SJCRH30 (cell line): ENCODE results near the gene EXOC3L4. TPM values are rescaled to one million over a fixed set of nuclear protein-coding genes. Genes with fewer than 3 reads are reported as not detected.

ENCODE experiments used
- DNase-seq, 2 experiments: peaks; one replicate each; pipeline ENCODE4 v3.0.0-alpha.2; 2015 to 2020
- H3K27ac ChIP-seq: fragments of 250-450 bp; sonication (Bioruptor Pico); 2 replicates; pipeline ENCODE4 v1.5.1; 2020; ENCODE audit warnings: mild to moderate bottlenecking, moderate library complexity
- H3K27me3 ChIP-seq: fragments of 250-450 bp; sonication (Bioruptor Pico); 2 replicates; pipeline ENCODE4 v1.5.1; 2020; ENCODE audit warnings: mild to moderate bottlenecking, moderate library complexity
- H3K36me3 ChIP-seq: fragments of 250-450 bp; sonication (Bioruptor Pico); 2 replicates; pipeline ENCODE4 v1.5.1; 2020; ENCODE audit warnings: mild to moderate bottlenecking, moderate library complexity
- H3K4me1 ChIP-seq: fragments of 250-450 bp; sonication (Bioruptor Pico); 2 replicates; pipeline ENCODE4 v1.5.1; 2020; ENCODE audit warnings: mild to moderate bottlenecking, moderate library complexity
- H3K4me3 ChIP-seq: fragments of 250-450 bp; sonication (Bioruptor Pico); 2 replicates; pipeline ENCODE4 v1.5.1; 2020; ENCODE audit warnings: mild to moderate bottlenecking, moderate library complexity
- H3K9me3 ChIP-seq: fragments of 250-450 bp; sonication (Bioruptor Pico); replicated peaks from 2 replicates; pipeline ENCODE4 v1.5.1; 2020; ENCODE audit warnings: mild to moderate bottlenecking, moderate library complexity
- total RNA-seq: library from RNA; depleted of rRNA; stranded (reverse); fragments of >200 nt; shearing (Covaris generic); gene quantifications from 2 replicates; pipeline ENCODE4 v1.2.3, GENCODE V29; 2014

Gene EXOC3L4
- total RNA-seq, 1 experiment from 2014 or later = not detected

DNA sequence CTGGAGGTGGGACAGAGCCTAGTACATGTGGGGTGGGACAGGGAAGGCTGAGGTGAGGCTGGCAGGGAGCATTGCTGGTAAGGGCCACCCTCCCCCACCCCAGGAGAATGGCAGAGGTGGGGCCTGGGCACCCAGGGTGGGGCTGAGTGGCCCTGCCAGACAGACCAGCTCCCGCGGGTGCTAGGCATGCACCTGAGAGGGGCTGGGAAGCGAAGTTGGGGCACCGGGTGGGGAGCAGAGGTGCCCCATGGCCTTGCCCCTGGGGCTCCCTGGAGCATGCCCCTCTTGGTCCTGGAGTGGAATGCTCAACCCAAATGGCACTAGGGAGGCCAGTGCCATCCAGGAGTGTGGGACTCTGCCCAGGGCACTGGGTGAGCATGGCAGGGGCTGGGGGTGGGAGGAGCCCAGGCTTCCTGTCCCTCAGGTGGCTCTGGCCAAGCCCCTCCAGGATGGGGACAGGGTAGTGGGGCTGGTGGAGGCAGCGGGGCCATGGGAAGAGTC, 30.0 kb downstream of the EXOC3L4 start:
- no peak for DNase-seq
- no peak overlapping the region for H3K4me3 ChIP-seq
- no peaks in the 10 kb centered on the region for H3K9me3 ChIP-seq
- H3K27me3 ChIP-seq = no peaks in the 10 kb centered on the region
- no peak overlapping the region for H3K27ac ChIP-seq
- no peaks in the 10 kb centered on the region for H3K36me3 ChIP-seq
- peaks cover 36% of the 10 kb centered on the region for H3K4me1 ChIP-seq

DNA sequence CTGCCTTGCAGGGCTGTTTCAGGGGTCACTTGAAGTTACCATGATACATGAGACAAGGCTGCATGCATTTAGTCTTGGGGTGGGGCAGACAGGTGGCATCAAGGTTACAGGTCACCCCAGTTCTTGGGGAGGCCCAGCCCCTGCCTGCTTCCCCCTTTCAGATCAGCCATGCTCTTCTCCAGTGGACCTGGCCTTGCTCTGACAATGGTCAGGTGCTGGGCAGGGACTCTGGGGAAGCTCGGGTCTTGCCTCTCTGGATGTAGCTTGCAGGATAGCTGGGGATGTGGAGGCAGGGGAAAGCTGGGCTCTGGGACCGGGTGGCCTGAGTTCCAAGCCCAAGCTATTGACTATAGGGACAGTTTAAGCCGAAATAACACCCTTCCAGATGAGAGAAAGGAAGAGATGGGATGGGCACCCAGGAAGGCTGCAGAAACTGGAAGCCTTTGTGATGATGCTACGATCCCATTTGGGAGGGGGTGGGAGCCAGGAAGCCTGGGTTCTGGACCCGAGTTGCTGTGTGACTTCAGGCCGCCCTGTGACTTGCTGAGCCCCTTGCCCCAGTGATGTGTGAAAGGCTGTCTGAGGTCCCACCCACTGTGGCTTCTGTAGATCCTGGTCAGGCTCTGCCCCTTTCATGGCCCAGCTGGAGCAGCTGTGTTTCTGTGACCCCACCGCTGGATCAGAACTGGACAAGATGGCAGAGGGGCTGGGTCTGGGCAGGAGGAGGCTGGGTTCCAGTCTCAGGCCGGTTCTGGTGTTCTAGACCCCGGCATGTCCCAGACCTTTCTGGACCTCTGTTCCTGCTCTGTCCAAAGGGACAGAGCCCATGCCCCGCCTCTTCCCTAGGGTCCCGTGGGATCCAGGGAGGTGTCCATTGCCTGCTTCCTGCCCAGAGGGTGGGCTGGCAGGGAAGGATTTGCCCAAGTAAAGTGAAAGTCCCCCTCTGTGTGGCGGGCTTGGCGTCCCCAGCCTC, 30.9 kb downstream of the EXOC3L4 start:
- no peak for DNase-seq
- H3K27ac ChIP-seq = no peak overlapping the region
- no peaks in the 10 kb centered on the region for H3K36me3 ChIP-seq
- H3K4me1 ChIP-seq = peaks cover 40% of the 10 kb centered on the region
- H3K4me3 ChIP-seq = no peak overlapping the region
- H3K9me3 ChIP-seq = no peaks in the 10 kb centered on the region
- H3K27me3 ChIP-seq = no peaks in the 10 kb centered on the region

DNA sequence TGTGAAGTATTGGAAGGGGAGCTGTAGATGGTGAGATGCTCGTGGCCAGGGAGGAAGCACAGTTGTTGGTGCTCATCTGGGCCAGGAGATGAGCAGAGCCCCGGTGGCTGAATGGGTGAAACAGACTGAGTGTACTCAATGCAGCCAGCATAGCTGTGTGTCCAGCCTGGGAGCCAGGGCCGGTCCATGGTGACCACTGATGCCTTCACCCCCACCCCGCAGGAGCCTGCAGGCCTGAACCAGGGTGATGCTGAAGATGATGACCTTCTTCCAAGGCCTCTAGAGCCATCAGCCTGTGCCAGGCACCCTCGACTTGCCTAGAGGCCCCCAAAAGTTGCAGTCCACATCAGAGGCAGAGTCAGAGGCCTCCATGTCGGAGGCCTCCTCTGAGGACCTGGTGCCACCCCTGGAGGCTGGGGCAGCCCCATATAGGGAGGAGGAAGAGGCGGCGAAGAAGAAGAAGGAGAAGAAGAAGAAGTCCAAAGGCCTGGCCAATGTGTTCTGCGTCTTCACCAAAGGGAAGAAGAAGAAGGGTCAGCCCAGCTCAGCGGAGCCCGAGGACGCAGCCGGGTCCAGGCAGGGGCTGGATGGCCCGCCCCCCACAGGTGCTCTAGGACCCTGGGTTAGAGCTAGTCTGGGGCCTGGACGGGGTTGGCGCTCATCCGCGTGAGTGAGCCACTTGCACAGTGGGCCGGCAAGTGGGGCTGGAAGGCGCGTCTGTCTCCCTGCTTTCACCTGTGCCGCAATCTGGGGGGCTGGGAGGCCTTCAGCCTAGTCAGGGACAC, 31.8 kb downstream of the EXOC3L4 start:
- Histone ChIP-seq H3K36me3 (no peaks in the 10 kb centered on the region), H3K4me1 (peaks cover 46% of the 10 kb centered on the region), H3K9me3 (no peaks in the 10 kb centered on the region), H3K27ac (no peak overlapping the region), H3K4me3 (no peak overlapping the region), H3K27me3 (no peaks in the 10 kb centered on the region)
- DNase-seq = no peak

DNA sequence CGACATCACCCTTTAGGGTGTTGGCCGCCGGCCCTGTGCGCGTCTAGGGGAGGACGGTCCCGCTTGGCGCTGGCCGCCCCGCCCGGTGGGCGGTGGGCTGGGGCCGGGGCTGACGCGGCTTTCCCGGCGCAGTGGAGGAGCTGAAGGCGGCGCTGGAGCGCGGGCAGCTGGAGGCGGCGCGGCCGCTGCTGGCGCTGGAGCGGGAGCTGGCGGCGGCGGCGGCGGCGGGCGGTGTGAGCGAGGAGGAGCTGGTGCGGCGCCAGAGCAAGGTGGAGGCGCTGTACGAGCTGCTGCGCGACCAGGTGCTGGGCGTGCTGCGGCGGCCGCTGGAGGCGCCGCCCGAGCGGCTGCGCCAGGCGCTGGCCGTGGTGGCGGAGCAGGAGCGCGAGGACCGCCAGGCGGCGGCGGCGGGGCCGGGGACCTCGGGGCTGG, 32.4 kb downstream of the EXOC3L4 start:
- H3K4me3 ChIP-seq = no peak overlapping the region
- H3K9me3 ChIP-seq = no peaks in the 10 kb centered on the region
- no peaks in the 10 kb centered on the region for H3K36me3 ChIP-seq
- no peak for DNase-seq
- H3K27ac ChIP-seq = no peak overlapping the region
- peaks cover 43% of the 10 kb centered on the region for H3K4me1 ChIP-seq
- no peaks in the 10 kb centered on the region for H3K27me3 ChIP-seq

DNA sequence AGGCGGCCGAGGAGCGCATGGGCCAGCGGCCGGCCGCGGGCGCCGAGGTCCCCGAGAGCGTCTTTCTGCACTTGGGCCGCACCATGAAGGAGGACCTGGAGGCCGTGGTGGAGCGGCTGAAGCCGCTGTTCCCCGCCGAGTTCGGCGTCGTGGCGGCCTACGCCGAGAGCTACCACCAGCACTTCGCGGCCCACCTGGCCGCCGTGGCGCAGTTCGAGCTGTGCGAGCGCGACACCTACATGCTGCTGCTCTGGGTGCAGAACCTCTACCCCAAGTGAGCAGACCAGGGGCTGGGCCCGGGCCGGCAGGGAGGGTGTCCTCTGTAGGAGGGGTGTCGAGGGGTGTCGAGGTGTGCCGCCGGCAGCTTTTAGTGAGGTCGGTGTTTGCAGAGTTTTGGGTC, 32.8 kb downstream of the EXOC3L4 start:
- H3K4me3 ChIP-seq = no peak overlapping the region
- no peak overlapping the region for H3K27ac ChIP-seq
- H3K27me3 ChIP-seq = no peaks in the 10 kb centered on the region
- peaks cover 44% of the 10 kb centered on the region for H3K4me1 ChIP-seq
- H3K9me3 ChIP-seq = no peaks in the 10 kb centered on the region
- no peaks in the 10 kb centered on the region for H3K36me3 ChIP-seq
- no peak for DNase-seq

DNA sequence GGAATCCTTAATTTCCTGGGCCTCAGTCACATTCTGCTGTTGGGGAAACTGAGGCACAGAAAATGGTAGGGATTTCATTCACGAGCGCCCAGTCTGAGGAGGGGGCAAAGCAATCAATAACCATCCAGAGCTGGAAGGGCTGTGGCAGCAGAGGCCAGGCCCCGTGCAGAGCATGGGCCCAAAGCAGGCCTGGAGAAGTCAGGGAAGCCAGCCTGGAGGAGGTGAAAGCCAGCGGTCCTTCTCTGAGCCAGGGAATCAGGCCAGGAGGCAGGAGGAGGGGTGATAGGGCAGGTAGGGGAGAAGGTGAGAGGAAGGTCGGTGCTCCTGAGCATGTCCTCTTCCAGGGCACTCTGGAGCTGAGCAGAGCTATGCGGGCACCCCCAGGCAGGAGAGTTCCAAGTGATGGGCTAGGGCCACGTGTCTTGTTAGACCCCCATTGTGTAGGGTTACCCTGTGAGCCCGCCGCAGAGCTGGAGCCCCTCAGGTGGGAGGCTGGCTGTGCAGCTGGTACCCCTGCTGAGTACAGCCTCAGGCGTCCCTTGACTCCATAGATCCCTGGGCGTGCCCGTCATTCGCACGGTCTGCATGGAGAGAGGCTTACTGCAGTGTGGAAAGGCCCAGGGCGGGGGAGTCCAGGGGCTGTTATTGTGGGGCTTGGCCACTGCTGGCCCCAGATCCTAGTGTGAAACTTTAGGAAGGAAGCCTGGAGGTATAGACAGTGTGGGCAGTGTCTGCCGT, 33.5 kb downstream of the EXOC3L4 start:
- no peak for DNase-seq
- peaks cover 46% of the 10 kb centered on the region for H3K4me1 ChIP-seq
- no peak overlapping the region for H3K27ac ChIP-seq

DNA sequence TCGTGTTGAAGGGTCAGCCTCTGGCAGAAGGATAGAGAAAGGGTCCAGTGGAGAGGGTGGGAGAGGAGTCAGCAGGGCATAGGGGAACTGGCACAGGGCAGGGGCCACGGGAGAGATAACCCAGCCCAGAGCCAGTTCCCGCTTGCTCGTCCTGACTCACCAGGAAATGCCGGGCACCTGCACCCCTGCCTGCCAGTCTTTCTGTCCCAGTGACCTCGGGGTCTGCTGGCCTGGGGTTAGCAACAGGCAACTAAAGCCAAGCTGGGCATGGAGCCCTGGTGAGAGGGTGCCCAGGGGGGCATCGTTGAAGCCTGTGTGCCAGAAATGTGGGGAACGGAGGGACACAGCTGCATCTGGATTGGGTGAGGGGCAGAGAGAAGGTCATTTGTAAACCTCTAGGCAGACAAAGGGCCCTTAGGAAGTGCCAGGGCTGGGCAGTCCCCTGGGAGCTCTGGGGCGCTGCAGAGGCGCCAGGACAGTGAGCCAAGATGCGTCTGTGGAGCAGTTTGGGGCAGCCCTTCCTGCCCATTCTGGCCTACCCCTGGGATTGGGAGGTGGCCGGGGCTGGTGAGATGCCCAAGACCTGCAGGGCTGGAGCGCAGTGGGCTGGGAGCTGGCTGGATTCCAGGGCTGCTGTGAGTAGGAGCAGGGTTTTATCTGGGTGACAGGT, 34.2 kb downstream of the EXOC3L4 start:
- Histone ChIP-seq H3K36me3 (no peaks in the 10 kb centered on the region), H3K4me1 (peaks cover 43% of the 10 kb centered on the region), H3K27ac (no peak overlapping the region)

More for the DNA sequence above, 33.5 kb downstream of the EXOC3L4 start:
- Histone ChIP-seq H3K9me3 (no peaks in the 10 kb centered on the region), H3K36me3 (no peaks in the 10 kb centered on the region), H3K4me3 (no peak overlapping the region), H3K27me3 (no peaks in the 10 kb centered on the region)

DNA sequence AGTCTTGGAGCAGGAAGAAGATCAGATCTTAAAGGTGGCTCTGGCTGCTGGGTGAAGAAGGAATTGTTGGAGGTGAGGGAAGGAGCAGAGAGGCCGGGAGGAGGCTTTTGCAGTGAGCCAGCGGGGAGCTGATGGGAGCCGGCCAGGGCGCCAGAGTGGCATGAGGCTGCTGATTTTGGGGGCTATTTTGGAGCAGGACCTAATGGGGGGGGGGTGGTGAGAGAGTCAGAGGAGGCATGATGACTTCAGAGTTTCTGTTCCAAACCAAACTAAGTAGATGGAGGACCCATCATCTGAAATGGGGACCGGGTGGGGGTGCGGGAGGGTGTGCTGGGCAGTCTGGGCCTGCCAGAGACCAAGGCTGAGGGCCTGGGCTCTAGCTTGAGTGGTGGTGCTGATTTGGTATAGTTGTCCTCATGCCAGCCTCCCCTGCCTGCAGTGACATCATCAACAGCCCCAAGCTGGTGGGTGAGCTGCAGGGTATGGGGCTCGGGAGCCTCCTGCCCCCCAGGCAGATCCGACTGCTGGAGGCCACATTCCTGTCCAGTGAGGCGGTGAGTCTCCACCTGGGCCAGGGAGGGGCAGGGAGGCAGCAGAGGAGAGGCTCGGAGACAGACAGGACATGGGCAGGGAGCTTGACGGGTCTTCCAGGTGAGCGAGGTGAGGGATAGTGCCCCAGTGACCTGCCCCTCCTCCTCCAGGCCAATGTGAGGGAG, 34.9 kb downstream of the EXOC3L4 start:
- no peak overlapping the region for H3K4me3 ChIP-seq
- no peak for DNase-seq
- no peaks in the 10 kb centered on the region for H3K36me3 ChIP-seq
- H3K27me3 ChIP-seq = no peaks in the 10 kb centered on the region
- no peak overlapping the region for H3K27ac ChIP-seq
- peaks cover 40% of the 10 kb centered on the region for H3K4me1 ChIP-seq
- H3K9me3 ChIP-seq = no peaks in the 10 kb centered on the region

More for the DNA sequence above, 34.2 kb downstream of the EXOC3L4 start:
- Histone ChIP-seq H3K4me3 (no peak overlapping the region), H3K27me3 (no peaks in the 10 kb centered on the region), H3K9me3 (no peaks in the 10 kb centered on the region)
- DNase-seq = peak in 1 of 2 experiments; percentile 7

DNA sequence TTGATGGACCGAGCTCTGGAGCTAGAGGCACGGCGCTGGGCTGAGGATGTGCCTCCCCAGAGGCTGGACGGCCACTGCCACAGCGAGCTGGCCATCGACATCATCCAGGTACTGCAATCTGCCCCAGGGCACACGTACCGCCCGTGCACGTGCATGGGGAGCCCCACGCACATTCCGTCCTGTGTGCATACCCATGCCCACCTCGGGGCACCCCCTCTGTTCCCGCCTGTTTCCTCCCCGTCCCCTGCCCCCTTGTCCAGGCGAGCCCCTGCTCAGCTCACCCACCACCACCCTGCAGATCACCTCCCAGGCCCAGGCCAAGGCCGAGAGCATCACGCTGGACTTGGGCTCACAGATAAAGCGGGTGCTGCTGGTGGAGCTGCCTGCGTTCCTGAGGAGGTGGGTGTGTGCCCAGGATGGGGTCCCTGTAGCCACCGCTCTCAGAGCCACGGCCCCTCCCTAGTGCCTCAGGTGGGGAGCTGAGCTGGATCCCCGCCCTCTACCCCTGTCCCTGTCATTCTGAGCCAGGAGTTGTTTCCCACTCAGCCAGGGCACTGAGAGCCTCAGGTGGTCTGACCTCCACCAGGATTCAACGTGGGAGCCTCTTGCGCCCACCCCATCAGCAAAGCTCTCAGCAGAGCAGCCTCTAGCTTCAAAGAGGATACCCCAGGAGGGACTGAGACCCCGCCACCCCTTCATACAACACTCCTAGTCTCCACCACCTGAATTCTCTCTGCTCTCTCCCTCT, 35.7 kb downstream of the EXOC3L4 start:
- Histone ChIP-seq H3K27me3 (no peaks in the 10 kb centered on the region), H3K27ac (peak overlapping the region; percentile 25; the same call in 1 of the 2 replicates), H3K4me3 (no peak overlapping the region), H3K9me3 (no peaks in the 10 kb centered on the region), H3K4me1 (peaks cover 40% of the 10 kb centered on the region), H3K36me3 (no peaks in the 10 kb centered on the region)
- DNase-seq = no peak

DNA sequence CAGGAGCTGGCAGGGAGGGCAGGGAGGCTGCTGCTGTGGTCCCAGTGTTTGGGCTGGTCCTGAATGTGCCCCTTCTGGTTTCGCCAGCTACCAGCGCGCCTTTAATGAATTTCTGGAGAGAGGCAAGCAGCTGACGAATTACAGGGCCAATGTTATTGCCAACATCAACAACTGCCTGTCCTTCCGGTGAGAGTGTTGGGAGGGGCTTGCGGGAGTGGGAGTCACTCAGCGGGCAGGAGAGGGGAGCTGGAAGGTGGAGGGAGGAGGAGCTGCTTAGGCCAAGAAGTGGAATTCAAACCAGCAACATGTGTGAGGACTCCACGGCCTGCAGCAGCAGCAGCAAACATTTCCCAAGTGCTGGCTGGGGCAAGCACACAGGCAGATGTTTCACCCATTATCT, 36.4 kb downstream of the EXOC3L4 start:
- Histone ChIP-seq H3K36me3 (no peaks in the 10 kb centered on the region), H3K4me3 (no peak overlapping the region), H3K9me3 (no peaks in the 10 kb centered on the region), H3K27ac (peak overlapping the region; percentile 25; the same call in 1 of the 2 replicates), H3K27me3 (no peaks in the 10 kb centered on the region), H3K4me1 (peaks cover 41% of the 10 kb centered on the region)
- peak; percentile 75 for DNase-seq

DNA sequence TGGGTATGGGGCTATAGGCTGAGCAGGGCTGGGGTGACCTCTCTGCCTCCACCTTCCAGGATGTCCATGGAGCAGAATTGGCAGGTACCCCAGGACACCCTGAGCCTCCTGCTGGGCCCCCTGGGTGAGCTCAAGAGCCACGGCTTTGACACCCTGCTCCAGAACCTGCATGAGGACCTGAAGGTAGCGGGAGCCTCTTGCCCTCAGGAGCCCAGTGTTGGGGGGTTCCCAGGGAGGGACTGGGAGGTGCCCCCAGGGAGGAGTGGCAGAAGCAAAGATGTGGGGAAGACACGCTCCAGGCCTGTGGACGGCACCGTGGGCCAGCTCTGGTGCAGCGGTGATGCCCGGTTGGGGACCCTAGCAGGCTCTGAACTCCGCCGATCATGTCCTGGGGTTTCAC, 37.1 kb downstream of the EXOC3L4 start:
- no peak for DNase-seq
- Histone ChIP-seq H3K4me3 (no peak overlapping the region), H3K36me3 (no peaks in the 10 kb centered on the region), H3K27me3 (no peaks in the 10 kb centered on the region), H3K4me1 (peaks cover 44% of the 10 kb centered on the region), H3K9me3 (no peaks in the 10 kb centered on the region), H3K27ac (no peak overlapping the region)

DNA sequence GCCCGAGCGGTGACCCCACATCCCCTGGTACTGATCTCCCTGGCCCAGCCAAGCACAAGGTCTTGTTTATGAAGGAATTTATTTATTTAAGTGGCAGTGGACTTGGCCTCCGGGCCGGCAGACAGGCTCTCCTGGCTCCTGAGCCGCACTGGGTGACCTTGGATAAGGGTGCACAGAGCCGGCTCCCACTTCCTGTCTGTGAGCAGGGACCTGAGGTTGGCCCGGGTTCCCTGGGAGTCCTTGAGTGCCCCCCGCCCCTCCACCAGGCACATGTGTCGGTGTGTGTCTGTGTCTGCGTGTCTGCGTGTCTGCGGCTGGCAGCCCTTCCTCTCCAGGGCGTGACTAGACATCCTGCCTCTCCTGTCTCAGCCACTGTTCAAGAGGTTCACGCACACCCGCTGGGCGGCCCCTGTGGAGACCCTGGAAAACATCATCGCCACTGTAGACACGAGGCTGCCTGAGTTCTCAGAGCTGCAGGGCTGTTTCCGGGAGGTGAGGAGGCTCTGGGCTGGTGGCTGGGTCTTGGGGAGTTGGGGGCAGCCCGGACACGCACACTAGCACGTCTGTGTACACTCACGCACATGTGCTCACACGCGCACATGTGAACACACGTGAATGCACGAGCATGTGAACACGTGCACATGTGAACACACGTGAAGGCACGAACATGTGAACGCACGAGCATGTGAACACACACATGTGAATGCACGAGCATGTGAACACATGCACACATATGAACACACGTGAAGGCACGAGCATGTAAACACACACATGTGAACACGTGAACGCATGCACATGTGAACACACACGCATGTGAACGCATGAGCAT, 38.1 kb downstream of the EXOC3L4 start:
- Histone ChIP-seq H3K27me3 (no peaks in the 10 kb centered on the region), H3K4me3 (no peak overlapping the region), H3K9me3 (no peaks in the 10 kb centered on the region), H3K4me1 (peaks cover 49% of the 10 kb centered on the region), H3K36me3 (no peaks in the 10 kb centered on the region), H3K27ac (peak overlapping the region; percentile 20; the same call in 1 of the 2 replicates)
- peak; percentile 47 to 52 for DNase-seq
